B cell (primary cell): ENCODE data around the gene PLEKHG4B. TPM values are rescaled to one million over a fixed set of nuclear protein-coding genes. Genes with fewer than 3 reads are reported as not detected.

Experiments
- ATAC-seq: fragments of 200-7000 bp; cut with Tn5 transposase; one replicate; pipeline ENCODE4 v1.10.0; 2021; ENCODE audit warnings: low read depth, mild to moderate bottlenecking, moderate number of reproducible peaks, moderate library complexity
- CTCF ChIA-PET: fragments of 350-600 bp; sonication (Branson Sonifier 250); formaldehyde crosslinking; loops from one replicate; lab custom pipeline; 2021; ENCODE audit warnings: antibody characterized with exemption, inconsistent platforms; lab: Charles Lee
- POLR2A ChIA-PET: fragments of 350-600 bp; sonication (Branson Sonifier 250); formaldehyde crosslinking; loops from one replicate; lab custom pipeline; 2021; ENCODE audit warnings: antibody characterized with exemption; lab: Charles Lee
- DNase-seq: peaks from one replicate; pipeline ENCODE4 v3.0.0; 2013
- H2AFZ ChIP-seq: 2 replicates; pipeline ENCODE4 v1.6.1; 2012; ENCODE audit warnings: mild to moderate bottlenecking, low read depth, low read length; ENCODE audit not compliant: insufficient read depth, poor library complexity, severe bottlenecking
- H3K27ac ChIP-seq, 2 donors: 1 replicate in 1 of 2; 2 replicates in 1 of 2; pipeline ENCODE4 v1.5.1; 2012 to 2013; ENCODE audit warnings: low read length in 2 of 2, mild to moderate bottlenecking in 2 of 2, moderate library complexity in 1 of 2
- H3K27me3 ChIP-seq, 4 experiments: fragments of 200-600 bp in 1 of 4; sonication (generic) in 1 of 4; replicated peaks in 1 of 4; 1 replicate in 2 of 4; 2 replicates in 2 of 4; pipeline versions ENCODE4 v1.6.1 to v1.7.0; 2013 to 2016; ENCODE audit warnings: low read length in 3 of 4, mild to moderate bottlenecking in 2 of 4, mixed read lengths in 1 of 4, moderate library complexity in 1 of 4; ENCODE audit not compliant: insufficient read depth in 4 of 4, control insufficient read depth in 3 of 4; ENCODE audit errors: control extremely low read depth in 1 of 4
- H3K36me3 ChIP-seq, 2 experiments: replicated peaks in 1 of 2; 1 replicate in 1 of 2; 2 replicates in 1 of 2; pipeline versions ENCODE4 v1.6.1 to v1.7.1; 2013; ENCODE audit warnings: low read length in 1 of 2; ENCODE audit not compliant: insufficient read depth in 2 of 2, control insufficient read depth in 1 of 2; ENCODE audit errors: control extremely low read depth in 1 of 2, extremely low read depth in 1 of 2
- H3K4me1 ChIP-seq, 2 donors: fragments of 200-600 bp in 1 of 2; sonication (generic) in 1 of 2; 1 replicate in 1 of 2; 2 replicates in 1 of 2; pipeline versions ENCODE4 v1.5.1 to v1.6.1; 2013 to 2017; ENCODE audit warnings: low read length in 2 of 2; ENCODE audit not compliant: control insufficient read depth in 2 of 2, insufficient read depth in 2 of 2
- H3K4me2 ChIP-seq: replicated peaks from 2 replicates; pipeline ENCODE3; 2012; ENCODE audit warnings: mild to moderate bottlenecking, low read depth, low read length; ENCODE audit not compliant: poor library complexity, severe bottlenecking
- H3K4me3 ChIP-seq, 5 experiments: fragments of 200-600 bp in 1 of 5; sonication (generic) in 1 of 5; 1 replicate in 3 of 5; 2 replicates in 2 of 5; pipeline versions ENCODE4 v1.5.1 to v1.7.0; 2011 to 2016; ENCODE audit warnings: low read length in 4 of 5, mild to moderate bottlenecking in 4 of 5, low read depth in 2 of 5, control low read depth in 1 of 5, moderate library complexity in 1 of 5; ENCODE audit not compliant: insufficient read depth in 1 of 5; ENCODE audit errors: control extremely low read depth in 1 of 5, extremely low read depth in 1 of 5
- H3K79me2 ChIP-seq: fragments of 200-600 bp; sonication (generic); one replicate; pipeline ENCODE4 v1.6.0; 2016; ENCODE audit warnings: low read length; ENCODE audit not compliant: control insufficient read depth, insufficient read depth
- H3K9ac ChIP-seq: fragments of 200-600 bp; sonication (generic); 2 replicates; pipeline ENCODE4 v1.6.1; 2017; ENCODE audit warnings: mild to moderate bottlenecking, low read length, moderate library complexity
- H3K9me3 ChIP-seq, 3 donors: one replicate each; pipeline versions ENCODE4 v1.6.1 to v1.7.1; 2013; ENCODE audit warnings: low read length in 2 of 3; ENCODE audit not compliant: control insufficient read depth in 2 of 3, insufficient read depth in 1 of 3; ENCODE audit errors: control extremely low read depth in 1 of 3
- H4K20me1 ChIP-seq: 2 replicates; pipeline ENCODE4 v1.6.0; 2012; ENCODE audit warnings: mild to moderate bottlenecking, low read length; ENCODE audit not compliant: insufficient read depth, control insufficient read depth, poor library complexity, severe bottlenecking
- H3K27ac Mint-ChIP-seq: one replicate; pipeline ENCODE4 v1.8.0; 2021; ENCODE audit warnings: mixed read lengths
- H3K27me3 Mint-ChIP-seq: one replicate; pipeline ENCODE4 v1.8.0; 2021; ENCODE audit warnings: mixed read lengths
- H3K4me1 Mint-ChIP-seq: one replicate; pipeline ENCODE4 v1.8.0; 2021; ENCODE audit warnings: mixed read lengths
- H3K4me3 Mint-ChIP-seq: one replicate; pipeline ENCODE4 v1.8.0; 2021; ENCODE audit warnings: mixed read lengths
- H3K9me3 Mint-ChIP-seq: one replicate; pipeline ENCODE4 v1.8.0; 2022; ENCODE audit warnings: mixed read lengths; ENCODE audit not compliant: insufficient read depth
- EZH2 ChIP-seq: IDR thresholded peaks from 2 replicates; pipeline ENCODE4 v1.6.1; 2012; ENCODE audit warnings: borderline replicate concordance, low read depth, mild to moderate bottlenecking, moderate library complexity, low read length; ENCODE audit not compliant: insufficient read depth, poor library complexity, severe bottlenecking
- WGBS: methylation state at CpG from one replicate; pipeline ENCODE4 v1.1.5; 2013; ENCODE audit warnings: missing lambda C conversion rate; ENCODE audit not compliant: insufficient coverage; 5-methylcytosine and 5-hydroxymethylcytosine counted together
- intact Hi-C: fragments of 100-400 bp; cut with micrococcal nuclease; formaldehyde crosslinking; loops from one replicate; pipeline ENCODE4 v1.10.0; 2022
- polyA plus RNA-seq: library from polyadenylated mRNA; depleted of rRNA; stranded (reverse); fragments of >200 nt; gene quantifications from 2 replicates; pipeline ENCODE4 v1.2.3, GENCODE V29; 2012
- total RNA-seq, 2 donors: library from RNA; stranded (reverse); fragments of 120-200 nt in 1 of 2; gene quantifications; 1 replicate in 1 of 2; 2 replicates in 1 of 2; pipeline versions ENCODE4 v1.2.3 to v1.2.4, GENCODE V29; 2013 to 2022
- TF ChIP-seq, protein P1 (sequence below): fragments of 200-600 bp; IDR thresholded peaks from one replicate; pipeline ENCODE4 v1.8.0; 2022; ENCODE audit warnings: antibody characterized with exemption, mild to moderate bottlenecking

The PLEKHG4B gene
- total and polyA plus RNA-seq, 2 donors (not counting 1 experiment from before 2014, with no cell fraction given) = not detected

DNA sequence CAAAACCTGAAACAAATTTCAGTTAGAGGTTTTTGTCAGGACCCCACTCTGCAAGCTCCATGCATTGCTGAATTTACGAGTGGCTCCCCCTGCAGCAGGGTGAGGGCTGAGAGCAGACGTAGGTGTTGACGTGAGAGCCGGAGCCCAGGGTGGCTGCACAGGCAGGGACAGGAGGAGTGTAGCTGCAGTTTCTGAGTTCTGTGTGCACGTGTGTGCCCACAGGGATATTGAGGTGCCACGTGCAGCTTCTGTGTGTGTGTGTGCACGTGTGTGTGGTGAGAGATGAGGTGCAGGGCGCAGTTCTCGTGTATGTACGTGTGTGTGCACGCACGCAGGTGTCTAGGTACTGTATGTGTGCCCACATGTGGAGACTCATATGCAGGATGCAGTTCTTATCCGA, 14.6 kb downstream of the PLEKHG4B start:
- H3K9me3 ChIP-seq = peaks cover 0 to 3% (median 0%) of the 10 kb centered on the region in 3 donors
- no peak for DNase-seq
- no peak overlapping the region for H2AFZ ChIP-seq
- ChIA-PET POLR2A (no interaction called here), CTCF (no interaction called here)
- Mint-ChIP-seq H3K4me1 (no peaks in the 10 kb centered on the region), H3K4me3 (no peak overlapping the region), H3K9me3 (peaks cover 3% of the 10 kb centered on the region), H3K27ac (no peak overlapping the region), H3K27me3 (peaks cover 11% of the 10 kb centered on the region)
- no peaks in the 10 kb centered on the region for H4K20me1 ChIP-seq
- WGBS = 94% methylated on average over 13 of the region's 13 CpGs
- no peaks in the 10 kb centered on the region for H3K4me1 ChIP-seq
- intact Hi-C loops = no loop called here
- H3K27ac ChIP-seq = no peak overlapping the region
- no peak overlapping the region for H3K9ac ChIP-seq
- H3K36me3 ChIP-seq = no peaks in the 10 kb centered on the region
- H3K4me2 ChIP-seq = no peak overlapping the region
- TF ChIP-seq, protein P1, sequence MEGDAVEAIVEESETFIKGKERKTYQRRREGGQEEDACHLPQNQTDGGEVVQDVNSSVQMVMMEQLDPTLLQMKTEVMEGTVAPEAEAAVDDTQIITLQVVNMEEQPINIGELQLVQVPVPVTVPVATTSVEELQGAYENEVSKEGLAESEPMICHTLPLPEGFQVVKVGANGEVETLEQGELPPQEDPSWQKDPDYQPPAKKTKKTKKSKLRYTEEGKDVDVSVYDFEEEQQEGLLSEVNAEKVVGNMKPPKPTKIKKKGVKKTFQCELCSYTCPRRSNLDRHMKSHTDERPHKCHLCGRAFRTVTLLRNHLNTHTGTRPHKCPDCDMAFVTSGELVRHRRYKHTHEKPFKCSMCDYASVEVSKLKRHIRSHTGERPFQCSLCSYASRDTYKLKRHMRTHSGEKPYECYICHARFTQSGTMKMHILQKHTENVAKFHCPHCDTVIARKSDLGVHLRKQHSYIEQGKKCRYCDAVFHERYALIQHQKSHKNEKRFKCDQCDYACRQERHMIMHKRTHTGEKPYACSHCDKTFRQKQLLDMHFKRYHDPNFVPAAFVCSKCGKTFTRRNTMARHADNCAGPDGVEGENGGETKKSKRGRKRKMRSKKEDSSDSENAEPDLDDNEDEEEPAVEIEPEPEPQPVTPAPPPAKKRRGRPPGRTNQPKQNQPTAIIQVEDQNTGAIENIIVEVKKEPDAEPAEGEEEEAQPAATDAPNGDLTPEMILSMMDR = no peak
- TF ChIP-seq EZH2 = no peak
- H3K79me2 ChIP-seq = no peaks in the 10 kb centered on the region
- H3K27me3 ChIP-seq = no peaks in the 10 kb centered on the region
- no peak overlapping the region for H3K4me3 ChIP-seq
- no peak for ATAC-seq

DNA sequence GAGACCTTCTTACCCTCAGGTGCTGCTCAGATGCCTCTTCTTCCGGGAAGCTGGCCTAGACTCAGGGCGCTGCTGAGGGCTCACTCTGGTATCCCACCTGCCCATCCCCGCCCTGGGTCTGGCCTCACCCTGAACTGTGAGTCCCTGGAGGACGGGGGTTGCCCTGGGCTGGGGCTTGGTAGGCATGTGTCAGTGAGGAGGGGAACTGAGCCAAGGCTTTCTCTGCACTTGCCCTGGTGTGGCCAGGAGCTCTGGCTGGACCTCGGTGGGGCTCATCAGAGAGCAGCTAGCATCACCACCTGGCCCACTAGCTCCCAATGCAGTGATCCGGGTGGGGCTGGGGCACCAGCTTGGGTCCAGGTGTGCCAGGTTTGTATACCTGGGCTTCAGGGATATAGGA, 15.6 kb downstream of the PLEKHG4B start:
- Mint-ChIP-seq H3K9me3 (peaks cover 3% of the 10 kb centered on the region), H3K27ac (no peak overlapping the region), H3K4me1 (no peaks in the 10 kb centered on the region), H3K4me3 (no peak overlapping the region), H3K27me3 (peaks cover 11% of the 10 kb centered on the region)
- Histone ChIP-seq H3K4me2 (no peak overlapping the region), H3K27ac (no peak overlapping the region), H3K27me3 (no peaks in the 10 kb centered on the region), H3K9me3 (peaks cover 0 to 3% (median 0%) of the 10 kb centered on the region in 3 donors), H3K4me3 (no peak overlapping the region), H3K79me2 (no peaks in the 10 kb centered on the region), H3K9ac (no peak overlapping the region), H2AFZ (no peak overlapping the region), H4K20me1 (no peaks in the 10 kb centered on the region), H3K4me1 (no peaks in the 10 kb centered on the region), H3K36me3 (no peaks in the 10 kb centered on the region)
- intact Hi-C loops = no loop called here
- TF ChIP-seq EZH2 = no peak
- TF ChIP-seq, protein P1 = no peak
- POLR2A ChIA-PET = no interaction called here
- ATAC-seq = no peak
- 85% methylated on average over 5 of the region's 6 CpGs for WGBS
- CTCF ChIA-PET = no interaction called here
- no peak for DNase-seq
